Right lobe of liver (tissue), 4 donors: ENCODE measurements around the gene NR5A1.

Experiments used
- CTCF ChIP-seq, 4 donors: fragments of 200-600 bp in 3 of 4; fragments of 450-650 bp in 1 of 4; IDR thresholded peaks; one replicate each; pipeline versions ENCODE4 v1.5.1 to v1.8.0; 2016 to 2022; ENCODE audit warnings: antibody characterized with exemption in 4 of 4, mild to moderate bottlenecking in 2 of 4
- POLR2A ChIP-seq: fragments of 450-650 bp; IDR thresholded peaks from one replicate; pipeline ENCODE4 v1.6.1; 2017; ENCODE audit warnings: antibody characterized with exemption, mild to moderate bottlenecking
- donor health status: DM: no; HTN: no; CAD: no.
- donor health status: DM: no; HTN: no; CAD: no.
- donor health status: DM: no; HTN: yes; CAD: no.

GRCh38 chr9:124518116-124518515 is 10.9 kb upstream of the NR5A1 start:
- no peak for TF ChIP-seq CTCF (IDR thresholded peaks at IDR 0.05)
- TF ChIP-seq POLR2A: no peak
